GM19467 (cell line): Measurements from ENCODE around the gene SUSD2.
"Not testable (repeated sequence)": the region's sequence is repeated elsewhere in the genome, so short reads cannot be mapped to it uniquely, and the experiment has no call there.

Source experiments
- ATAC-seq: cut with Tn5 transposase; IDR thresholded peaks from one replicate; pipeline ENCODE4 v1.9.1; 2021; ENCODE audit warnings: mild to moderate bottlenecking, moderate library complexity; ENCODE audit not compliant: unreplicated experiment

Gene SUSD2

DNA sequence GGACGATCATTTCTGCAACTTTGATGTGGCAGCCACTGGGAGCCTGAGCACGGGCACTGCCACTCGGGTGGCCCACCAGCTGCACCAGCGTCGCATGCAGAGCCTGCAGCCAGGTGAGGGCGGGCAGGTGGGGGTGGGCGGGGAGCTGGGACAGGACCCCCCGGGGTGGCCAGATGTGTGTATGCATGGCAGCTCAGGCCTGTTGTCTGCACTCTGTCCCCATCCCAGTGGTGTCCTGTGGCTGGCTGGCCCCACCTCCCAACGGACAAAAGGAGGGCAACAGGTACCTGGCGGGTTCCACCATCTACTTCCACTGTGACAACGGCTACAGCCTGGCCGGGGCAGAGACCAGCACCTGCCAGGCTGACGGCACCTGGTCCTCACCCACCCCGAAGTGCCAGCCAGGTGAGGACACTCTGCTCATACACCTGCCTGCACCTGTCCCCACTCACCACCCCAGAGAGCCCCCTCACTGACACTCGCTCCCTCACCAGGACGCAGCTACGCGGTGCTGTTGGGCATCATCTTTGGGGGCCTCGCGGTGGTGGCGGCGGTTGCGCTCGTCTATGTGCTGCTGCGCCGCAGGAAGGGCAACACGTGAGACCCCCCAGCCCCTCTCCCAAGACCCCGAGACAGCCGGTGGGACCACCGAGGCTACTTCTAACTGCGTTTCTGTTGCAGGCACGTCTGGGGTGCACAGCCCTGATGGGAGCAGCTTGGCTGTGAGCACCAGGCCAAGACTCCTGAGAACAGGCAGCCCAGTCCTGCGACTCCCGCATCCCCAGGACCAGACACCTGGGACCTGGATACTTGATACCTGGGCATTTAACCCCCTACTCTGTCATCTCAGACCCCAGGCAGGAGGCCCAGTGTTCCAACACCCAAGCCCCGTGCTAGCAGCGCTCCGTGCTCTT is 6.7 kb downstream of the SUSD2 start:
- no peak for ATAC-seq

DNA sequence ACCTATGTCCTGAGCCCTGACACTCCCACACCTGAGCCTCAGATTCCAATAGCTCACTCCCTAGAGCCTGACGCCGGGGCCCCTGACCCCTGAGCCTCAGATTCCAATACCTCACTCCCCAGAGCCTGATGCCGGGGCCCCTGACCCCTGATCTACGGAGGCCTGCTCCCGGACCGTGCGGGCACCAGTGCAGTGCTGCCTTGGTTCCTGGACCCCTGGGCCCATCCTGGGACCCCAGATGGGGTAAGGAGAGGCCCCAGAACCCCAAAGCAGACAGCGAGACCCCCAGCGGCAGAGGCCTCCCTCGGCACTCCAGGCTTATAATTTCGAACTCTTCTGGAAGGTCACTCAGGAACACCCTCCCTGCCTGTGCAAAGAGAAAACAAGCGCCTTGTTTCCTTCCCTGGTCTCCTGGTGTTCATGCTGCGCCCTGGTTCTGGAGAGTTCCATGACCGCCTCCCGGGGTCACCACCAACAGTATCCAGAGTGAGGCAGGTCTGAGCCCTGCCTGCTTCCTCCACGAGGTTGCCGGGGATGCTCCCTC is 7.5 kb downstream of the SUSD2 start:
- no peak for ATAC-seq

- ATAC-seq = no peak
Measured at GRCh38 chr22:24189249-24190158, 8.2 kb downstream of the SUSD2 start.

DNA sequence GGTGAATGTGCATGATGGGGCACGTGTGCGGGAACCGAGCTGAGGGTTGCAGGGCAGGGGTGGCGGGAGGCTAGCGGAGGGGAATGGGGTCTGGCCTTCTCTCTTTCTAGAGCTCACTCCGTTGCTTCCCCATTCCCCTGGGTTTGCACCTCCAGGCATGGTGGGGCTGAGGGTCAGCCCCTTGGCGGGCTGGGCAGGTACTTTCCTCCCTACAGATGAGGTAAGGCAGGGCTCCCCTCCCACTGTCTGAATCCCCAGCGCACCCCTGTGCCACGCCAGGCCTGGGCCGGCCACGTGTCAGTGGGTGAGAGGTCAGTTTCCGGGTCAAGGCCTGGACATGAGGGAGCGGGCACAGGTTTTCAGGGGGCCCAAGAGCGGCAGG is 8.9 kb downstream of the SUSD2 start:
- ATAC-seq = no peak

GRCh38 chr22:24190596-24191208 is 9.4 kb downstream of the SUSD2 start:
- ATAC-seq = no peak

DNA sequence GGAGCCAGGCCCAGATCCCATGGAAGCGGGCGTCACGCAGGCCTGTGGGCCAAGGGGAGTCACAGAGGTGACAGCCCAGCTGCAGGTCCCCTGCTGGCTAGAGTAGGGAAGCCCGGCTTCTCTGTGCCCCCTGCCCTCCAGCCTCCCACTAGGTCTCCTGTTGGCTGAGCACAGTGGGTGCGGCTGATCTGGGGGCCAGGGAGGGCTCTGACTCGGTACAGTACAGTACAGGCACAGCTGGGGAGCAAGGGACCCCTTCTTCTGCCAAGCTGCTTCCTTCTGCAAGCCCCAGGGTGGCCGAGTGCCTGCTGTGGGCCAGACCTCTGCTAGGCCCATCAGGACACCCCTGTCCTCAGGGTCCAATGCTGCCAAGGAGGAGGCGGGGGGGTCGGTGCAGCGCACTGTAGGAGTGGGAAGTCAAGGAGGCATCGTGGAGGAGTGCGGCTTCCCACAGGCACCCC is 10.1 kb downstream of the SUSD2 start:
- ATAC-seq = no peak

DNA sequence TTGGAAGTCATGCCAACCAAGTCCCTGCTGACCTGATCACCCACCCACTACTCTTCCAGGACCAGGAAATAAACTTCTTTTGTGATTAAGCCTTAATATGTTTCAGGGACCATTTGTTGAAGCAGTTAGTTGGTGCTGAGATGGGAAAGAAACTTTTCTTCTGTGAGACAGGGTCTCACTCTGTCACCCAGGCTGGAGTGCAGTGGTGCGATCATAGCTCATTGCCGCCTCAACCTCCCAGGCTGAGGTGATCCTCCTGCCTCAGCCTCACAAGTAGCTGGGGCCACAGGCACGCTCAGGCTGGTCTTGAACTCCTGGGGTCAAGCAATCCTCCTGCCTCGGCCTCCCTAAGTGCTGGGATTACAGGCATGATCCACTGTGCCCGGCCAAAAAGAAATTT is 10.6 kb downstream of the SUSD2 start:
- no peak for ATAC-seq

DNA sequence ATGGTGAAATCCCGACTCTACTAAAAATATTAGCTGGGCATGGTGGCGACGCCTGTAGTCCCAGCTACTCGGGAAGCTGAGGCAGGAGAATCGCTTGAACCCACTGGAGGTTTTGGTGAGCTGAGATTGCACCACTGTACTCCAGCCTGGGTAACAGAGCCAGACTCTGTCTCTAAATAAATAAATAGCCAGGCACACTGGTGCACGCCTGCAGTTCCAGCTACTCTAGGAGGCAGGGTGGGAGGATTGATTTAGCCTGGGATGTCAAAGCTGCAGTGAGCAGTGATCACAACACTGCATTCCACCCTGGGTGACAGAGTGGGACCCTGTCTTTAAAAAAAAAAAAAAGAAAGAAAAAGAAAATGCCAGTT is 17.4 kb downstream of the SUSD2 start:
- no peak for ATAC-seq

GRCh38 chr22:24200619-24201212 is 19.4 kb downstream of the SUSD2 start:
- ATAC-seq = no peak

DNA sequence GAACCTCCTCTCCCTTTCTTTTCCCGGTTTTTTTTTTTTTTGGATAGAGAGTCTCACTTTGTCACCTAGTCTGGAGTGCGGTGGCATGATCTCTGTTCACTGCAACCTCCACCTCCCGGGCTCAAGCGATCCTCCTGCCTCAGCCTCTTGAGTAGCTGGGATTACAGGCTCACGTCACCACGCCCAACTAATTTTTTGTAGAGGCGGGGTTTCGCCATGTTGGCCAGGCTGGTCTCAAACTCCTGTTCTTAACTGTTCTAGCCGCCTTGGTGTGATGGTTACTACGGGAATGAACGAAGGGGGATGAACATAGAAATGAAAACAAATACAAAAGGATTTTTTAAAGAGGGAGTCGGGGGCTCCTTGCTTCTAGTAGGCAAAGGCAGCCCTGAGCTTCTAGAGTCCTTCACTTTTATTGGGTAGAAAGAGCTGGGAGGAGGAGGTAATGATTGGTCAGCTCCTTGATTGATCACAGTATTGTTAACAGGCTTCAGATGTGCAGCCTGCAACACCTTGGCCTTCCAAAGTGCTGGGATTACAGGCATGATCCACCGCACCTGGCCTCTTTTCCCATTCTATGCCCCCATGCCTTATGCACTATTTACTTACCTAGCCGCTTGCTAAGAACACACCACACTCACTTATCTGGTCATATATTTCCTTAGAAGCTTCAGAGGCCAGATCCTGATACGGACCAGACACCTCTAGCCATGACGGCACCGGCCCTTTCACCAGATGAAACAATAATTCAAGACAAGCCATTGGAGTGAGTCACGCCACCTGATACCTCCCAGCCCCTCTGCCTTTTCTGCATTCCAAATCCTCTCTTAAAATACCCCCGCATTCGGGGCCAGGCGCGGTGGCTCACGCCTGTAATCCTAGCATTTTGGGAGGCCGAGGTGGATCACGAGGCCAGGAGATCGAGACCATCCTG is 20.7 kb downstream of the SUSD2 start:
- ATAC-seq = no peak

- ATAC-seq = not testable (repeated sequence)
Measured at GRCh38 chr22:24203856-24204255, 22.6 kb downstream of the SUSD2 start.

DNA sequence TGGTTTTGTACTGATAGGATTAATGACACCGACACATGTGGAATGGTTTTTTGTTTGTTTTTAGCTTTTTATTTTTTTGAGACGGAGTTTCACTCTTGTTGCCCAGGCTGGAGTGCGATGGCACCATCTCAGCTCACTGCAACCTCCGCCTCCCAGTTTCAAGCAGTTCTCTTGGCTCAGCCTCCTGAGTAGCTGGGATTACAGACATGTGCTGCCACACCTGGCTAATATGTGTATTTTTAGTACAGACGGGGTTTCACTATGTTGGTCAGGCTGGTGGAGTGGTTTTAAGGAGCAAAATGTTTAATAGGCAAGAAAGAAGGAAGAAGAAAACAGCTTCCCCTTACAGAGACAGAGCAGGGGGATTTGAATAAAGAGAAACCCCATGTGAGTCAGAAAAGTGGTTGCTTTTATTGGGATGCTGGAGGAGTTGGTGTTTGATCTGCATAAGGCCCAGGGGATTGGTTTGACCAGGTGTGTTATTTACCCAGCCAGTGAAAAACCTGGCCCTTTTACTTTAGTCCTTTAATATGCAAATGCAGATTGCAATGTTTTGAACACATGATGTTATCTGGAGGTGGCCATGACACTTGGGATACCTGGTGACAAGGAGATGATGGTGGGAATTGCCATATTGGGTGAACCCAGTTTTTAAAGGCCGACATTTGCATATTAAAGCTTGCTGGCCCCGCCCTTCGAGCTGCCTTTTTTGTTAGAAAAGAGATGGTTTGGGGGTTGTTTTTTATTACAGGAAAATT is 24.3 kb downstream of the SUSD2 start:
- no peak for ATAC-seq

DNA sequence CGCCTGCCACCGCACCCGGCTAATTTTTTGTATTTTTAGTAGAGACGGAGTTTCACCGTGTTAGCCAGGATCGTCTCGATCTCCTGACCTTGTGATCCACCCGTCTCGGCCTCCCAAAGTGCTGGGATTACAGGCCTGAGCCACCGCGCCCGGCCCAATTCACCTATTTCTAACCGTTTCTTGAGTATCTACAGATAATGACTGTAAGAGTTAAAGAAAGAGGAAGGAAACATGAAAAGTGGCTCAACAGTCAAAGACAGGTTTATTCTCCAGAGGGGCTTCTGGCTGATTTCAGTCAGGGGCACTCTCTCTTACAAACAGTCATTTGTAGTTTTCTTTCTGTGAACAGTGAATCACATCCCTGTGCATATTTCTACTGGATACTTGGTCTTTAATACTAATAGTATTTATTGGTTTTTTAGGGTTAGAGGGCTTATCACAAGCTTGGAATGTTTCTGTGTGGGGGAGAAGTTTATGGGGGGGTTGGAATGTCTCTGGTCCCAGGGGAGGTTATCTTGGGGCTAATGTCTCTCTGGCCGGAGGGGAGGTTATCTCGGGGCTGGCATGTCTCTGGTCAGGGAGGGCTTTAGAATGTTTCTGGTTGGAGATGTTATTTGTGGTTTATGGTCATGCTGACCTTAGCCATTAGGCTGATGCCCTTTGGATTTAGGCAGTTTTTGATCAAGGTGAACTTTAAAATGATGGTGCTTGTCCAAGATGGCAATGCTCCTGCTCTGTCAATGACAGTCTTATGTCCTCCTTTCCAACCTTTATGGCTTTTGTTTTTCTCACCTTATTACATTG is 25.4 kb downstream of the SUSD2 start:
- not testable (repeated sequence) for ATAC-seq

- ATAC-seq = no peak
Measured at GRCh38 chr22:24207264-24208011, 26.2 kb downstream of the SUSD2 start.

GRCh38 chr22:24208012-24208749 is 26.9 kb downstream of the SUSD2 start:
- no peak for ATAC-seq

DNA sequence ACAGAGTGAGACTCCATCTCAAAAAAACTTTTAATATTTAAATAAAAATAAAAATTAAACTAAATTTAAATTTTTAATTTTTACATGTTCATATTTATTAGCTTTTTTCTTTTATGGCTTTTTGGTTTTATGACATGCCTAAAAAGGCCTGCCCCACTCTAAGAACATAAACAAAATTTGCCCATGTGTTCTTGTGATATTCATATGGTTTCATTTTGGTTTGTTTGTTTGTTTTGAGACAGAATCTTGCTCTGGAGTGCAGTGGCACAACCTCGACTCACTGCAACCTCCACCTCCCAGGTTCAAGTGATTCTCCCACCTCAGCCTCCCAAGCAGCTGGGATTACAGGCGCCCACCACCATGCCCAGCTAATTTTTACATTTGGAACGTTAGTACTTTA is 27.7 kb downstream of the SUSD2 start:
- ATAC-seq = no peak

GRCh38 chr22:24209687-24210086 is 28.4 kb downstream of the SUSD2 start:
- no peak for ATAC-seq
